ENCODE measurements around the gene RECQL5.

- TF ChIP-seq, protein P1, sequence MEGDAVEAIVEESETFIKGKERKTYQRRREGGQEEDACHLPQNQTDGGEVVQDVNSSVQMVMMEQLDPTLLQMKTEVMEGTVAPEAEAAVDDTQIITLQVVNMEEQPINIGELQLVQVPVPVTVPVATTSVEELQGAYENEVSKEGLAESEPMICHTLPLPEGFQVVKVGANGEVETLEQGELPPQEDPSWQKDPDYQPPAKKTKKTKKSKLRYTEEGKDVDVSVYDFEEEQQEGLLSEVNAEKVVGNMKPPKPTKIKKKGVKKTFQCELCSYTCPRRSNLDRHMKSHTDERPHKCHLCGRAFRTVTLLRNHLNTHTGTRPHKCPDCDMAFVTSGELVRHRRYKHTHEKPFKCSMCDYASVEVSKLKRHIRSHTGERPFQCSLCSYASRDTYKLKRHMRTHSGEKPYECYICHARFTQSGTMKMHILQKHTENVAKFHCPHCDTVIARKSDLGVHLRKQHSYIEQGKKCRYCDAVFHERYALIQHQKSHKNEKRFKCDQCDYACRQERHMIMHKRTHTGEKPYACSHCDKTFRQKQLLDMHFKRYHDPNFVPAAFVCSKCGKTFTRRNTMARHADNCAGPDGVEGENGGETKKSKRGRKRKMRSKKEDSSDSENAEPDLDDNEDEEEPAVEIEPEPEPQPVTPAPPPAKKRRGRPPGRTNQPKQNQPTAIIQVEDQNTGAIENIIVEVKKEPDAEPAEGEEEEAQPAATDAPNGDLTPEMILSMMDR (IDR thresholded peaks at IDR 0.05) = no peak
- TF ChIP-seq POLR2A (IDR thresholded peaks at IDR 0.05) = no peak
Observed at GRCh38 chr17:75667825-75668224, 871 bp upstream of the RECQL5 start.
